AG08395 (cell line): Measurements from ENCODE around the gene ZNF468.
"Not testable (repeated sequence)": the region's sequence is repeated elsewhere in the genome, so short reads cannot be mapped to it uniquely, and the experiment has no call there.

Experiments used
- DNase-seq: peaks from one replicate; pipeline ENCODE4 v3.0.0; 2012; ENCODE audit warnings: mixed read lengths, low spot score

Gene ZNF468

DNA sequence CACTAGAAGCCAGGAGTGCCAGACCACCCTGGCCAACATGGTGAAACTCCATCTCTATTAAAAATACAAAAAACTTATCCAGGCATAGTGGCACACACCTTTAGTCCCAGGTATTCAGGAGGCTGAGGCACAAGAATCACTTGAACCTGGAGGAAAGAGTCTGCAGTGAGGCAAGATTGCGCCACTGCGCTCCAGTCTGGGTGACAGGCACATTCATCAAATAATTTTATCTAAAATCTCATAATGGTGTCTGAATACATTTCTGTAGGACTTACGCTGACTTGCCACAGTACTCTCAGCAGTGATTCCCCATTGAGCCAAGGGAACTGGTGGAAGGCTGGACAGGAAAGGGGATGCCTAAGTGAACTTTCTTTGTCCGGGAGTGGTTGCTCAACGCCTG lies 31.7 kb downstream of the ZNF468 start:
- DNase-seq, result no peak

DNA sequence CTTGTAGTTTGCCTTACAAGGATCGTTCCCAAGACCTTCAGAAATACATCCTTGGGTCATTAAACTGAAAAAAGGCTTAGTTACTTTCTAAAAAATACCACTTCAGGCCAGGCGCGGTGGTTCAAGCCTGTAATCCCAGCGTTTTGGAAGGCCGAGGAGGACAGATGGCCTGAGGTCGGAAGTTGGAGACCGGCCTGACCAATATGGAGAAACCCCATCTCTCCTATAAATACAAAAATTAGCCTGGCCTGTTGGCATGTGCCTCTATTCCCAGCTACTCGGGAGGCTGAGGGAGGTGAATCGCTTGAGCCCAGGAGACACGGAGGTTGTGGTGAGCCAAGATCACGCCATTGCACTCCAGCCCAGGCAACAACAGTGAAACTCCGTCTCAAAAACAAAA lies 33.7 kb downstream of the ZNF468 start:
- no peak for DNase-seq

DNA sequence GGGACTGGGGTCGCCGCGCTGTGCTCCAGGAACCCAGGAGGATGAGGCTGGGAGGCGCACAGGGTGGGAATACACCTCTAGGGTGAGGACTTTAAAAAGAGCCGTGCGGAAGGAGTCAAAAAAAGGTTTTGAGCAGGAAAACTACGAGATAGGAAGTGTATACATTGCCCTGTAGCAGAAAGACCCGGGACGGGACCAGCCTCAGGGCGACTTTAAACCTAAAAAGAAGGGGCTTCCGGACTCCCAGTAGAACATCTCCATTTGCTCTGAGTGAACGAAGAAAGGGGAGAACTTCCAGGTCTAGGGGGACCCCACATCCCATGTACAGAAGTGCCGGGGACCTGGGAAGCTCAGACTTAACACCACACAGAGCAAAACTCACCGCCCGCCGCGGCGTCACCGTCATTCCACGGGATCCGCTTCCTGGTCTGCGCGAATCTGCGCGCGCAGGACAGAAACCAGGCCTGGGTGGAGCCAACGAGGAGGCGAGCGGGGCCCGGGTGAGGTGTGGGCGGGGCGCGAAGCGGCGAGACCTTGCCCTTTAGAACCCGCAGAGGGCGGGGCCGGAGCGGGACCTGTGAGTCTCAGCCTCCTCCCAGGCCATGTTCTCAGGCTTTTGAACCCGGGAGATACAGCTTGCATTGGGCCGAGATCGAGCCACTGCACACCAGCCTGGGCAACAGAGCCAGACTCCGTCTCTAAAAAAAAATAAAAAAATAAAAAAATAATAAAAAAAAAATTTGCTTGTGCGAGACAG lies 36.0 kb downstream of the ZNF468 start, which contains the start of gene ZNF28:
Gene ZNF28, minus strand, starts transcription at position 430 of the 757 bp plus-strand sequence. CDS start 3,675 bp downstream, outside the sequence.
- peak; percentile 3 for DNase-seq

- not testable (repeated sequence) for DNase-seq
These were observed 36.8 kb downstream of the ZNF468 start for GRCh38 chr19:52820472-52821203.

DNA sequence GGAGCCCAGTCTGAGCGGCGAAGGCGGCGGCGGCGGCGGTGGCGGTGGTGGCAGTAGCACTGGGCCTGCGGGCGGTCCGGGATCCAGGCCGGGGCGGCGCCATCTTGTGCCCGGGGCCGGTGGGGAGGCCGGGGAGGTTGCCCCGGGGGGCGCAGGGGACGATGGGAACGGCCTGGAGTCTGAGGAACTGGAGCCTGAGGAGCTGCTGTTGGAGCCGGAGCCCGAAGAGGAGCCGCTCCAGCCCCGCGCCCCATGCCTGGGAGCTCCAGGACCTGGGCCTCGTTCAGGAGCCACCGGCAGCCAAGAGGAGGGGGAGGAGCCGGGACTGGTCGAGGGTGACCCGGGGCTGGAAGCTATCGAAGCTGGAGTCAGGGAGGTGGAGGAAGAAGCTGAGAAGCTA lies 47.6 kb downstream of the ZNF468 start:
- DNase-seq, result no peak

DNA sequence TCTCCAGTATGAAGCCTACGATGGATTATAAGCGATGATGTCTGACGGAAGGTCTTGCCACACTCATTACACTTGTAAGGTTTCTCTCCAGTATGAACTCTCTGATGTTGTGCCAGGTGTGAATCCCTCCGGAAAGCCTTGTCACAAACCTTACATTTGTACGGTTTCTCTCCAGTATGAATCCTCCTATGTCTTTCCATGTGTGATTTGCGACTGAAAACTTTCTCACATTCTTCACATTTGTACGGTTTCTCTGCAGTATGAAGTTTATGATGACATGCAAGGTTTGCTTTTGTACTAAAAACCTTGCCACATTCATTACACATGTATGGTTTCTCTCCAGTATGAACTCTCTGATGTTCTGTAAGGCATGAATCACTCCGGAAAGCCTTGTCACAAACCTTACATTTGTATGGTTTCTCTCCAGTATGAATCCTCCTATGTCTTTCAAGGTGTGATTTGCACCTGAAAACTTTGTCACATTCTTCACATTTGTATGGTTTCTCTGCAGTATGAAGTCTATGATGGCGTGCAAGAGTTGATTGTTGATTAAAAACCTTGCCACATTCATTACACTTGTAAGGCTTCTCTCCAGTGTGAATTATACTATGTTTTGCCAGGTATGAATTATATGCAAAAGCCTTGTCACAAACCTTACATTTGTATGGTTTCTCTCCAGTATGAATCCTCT lies 57.3 kb downstream of the ZNF468 start:
- DNase-seq, result not testable (repeated sequence)

DNA sequence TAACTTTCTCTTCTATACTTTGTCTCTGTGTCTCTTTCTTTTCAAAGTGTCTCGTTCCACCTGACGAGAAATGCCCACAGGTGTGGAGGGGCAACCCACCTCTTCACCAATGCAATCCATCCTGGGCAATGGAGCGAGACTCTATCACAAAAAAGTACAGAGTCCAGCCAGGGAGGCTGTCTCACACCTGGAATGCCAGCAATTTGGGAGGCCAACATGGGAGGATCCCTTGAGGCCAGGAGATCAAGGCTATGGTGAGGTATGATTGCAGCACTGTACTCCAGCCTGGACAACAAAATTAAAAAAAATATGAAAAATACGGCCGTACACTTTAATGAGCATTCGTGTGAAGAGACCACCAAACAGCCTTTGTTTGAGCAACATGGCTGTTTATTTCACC lies 68.0 kb downstream of the ZNF468 start:
- DNase-seq, result no peak
